Panc1 (cell line): ENCODE data around the gene C11orf52. TPM values are rescaled to one million over a fixed set of nuclear protein-coding genes. Genes with fewer than 3 reads are reported as not detected.

Experiments used
- ATAC-seq: fragments of 200-7000 bp; cut with Tn5 transposase; 2 replicates; pipeline ENCODE4 v1.9.1; 2020; ENCODE audit warnings: mild to moderate bottlenecking, moderate library complexity
- BruUV-seq: library from RNA; stranded (reverse); fragments of 400-500 nt; replicated peaks from 2 replicates; lab custom pipeline; 2021; lab: Mats Ljungman, UMichigan
- CTCF ChIA-PET: fragments of 300-600 bp; sonication (Branson Sonifier 250); formaldehyde crosslinking; loops from one replicate; lab custom pipeline; 2022; ENCODE audit warnings: antibody characterized with exemption; lab: Charles Lee
- POLR2A ChIA-PET: fragments of 300-600 bp; sonication (Branson Sonifier 250); formaldehyde crosslinking; loops from one replicate; lab custom pipeline; 2022; ENCODE audit warnings: antibody characterized with exemption; lab: Charles Lee
- DNase-seq: peaks from one replicate; pipeline ENCODE4 v3.0.0-alpha.2; 2010; ENCODE audit warnings: low read depth, low spot score
- H3K27ac ChIP-seq: 2 replicates; pipeline ENCODE4 v1.5.1; 2011; ENCODE audit warnings: mild to moderate bottlenecking, low read length, inconsistent platforms
- H3K27me3 ChIP-seq: fragments of 200-500 bp; sonication (Bioruptor generic); 2 replicates; pipeline ENCODE4 v1.6.0; 2014; ENCODE audit warnings: low read length, inconsistent platforms; ENCODE audit not compliant: control insufficient read depth, insufficient read depth
- H3K36me3 ChIP-seq: fragments of 200-500 bp; sonication (Bioruptor generic); 2 replicates; pipeline ENCODE4 v1.5.1; 2014; ENCODE audit warnings: inconsistent platforms, mild to moderate bottlenecking, low read length, moderate library complexity; ENCODE audit not compliant: control insufficient read depth, insufficient read depth
- H3K4me1 ChIP-seq: 2 replicates; pipeline ENCODE4 v1.5.1; 2011; ENCODE audit warnings: inconsistent platforms, mild to moderate bottlenecking, low read length, moderate library complexity; ENCODE audit not compliant: control insufficient read depth, insufficient read depth
- H3K4me3 ChIP-seq, 2 experiments: 2 replicates each; pipeline ENCODE4 v1.5.1; 2011 to 2012; ENCODE audit warnings: low read depth in 2 of 2, low read length in 2 of 2, mild to moderate bottlenecking in 2 of 2, inconsistent platforms in 1 of 2, moderate library complexity in 1 of 2
- H3K9me3 ChIP-seq: fragments of 200-500 bp; sonication (Bioruptor generic); 2 replicates; pipeline ENCODE4 v1.5.1; 2014; ENCODE audit warnings: low read depth, mild to moderate bottlenecking, inconsistent platforms, low read length, moderate library complexity; ENCODE audit not compliant: control insufficient read depth, insufficient read depth
- CTCF ChIP-seq: fragments of 450-650 bp; IDR thresholded peaks from 2 replicates; pipeline ENCODE4 v1.5.1; 2017; ENCODE audit warnings: mild to moderate bottlenecking
- POLR2AphosphoS5 ChIP-seq: IDR thresholded peaks from 2 replicates; pipeline ENCODE4 v1.6.1; 2012; ENCODE audit warnings: mild to moderate bottlenecking, low read depth, low read length, moderate library complexity
- SIN3A ChIP-seq: IDR thresholded peaks from 2 replicates; pipeline ENCODE4 v1.6.1; 2012; ENCODE audit warnings: low read depth, mild to moderate bottlenecking, low read length, moderate library complexity, borderline replicate concordance; ENCODE audit not compliant: insufficient read depth
- TCF7L2 ChIP-seq: IDR thresholded peaks from 2 replicates; pipeline ENCODE4 v1.6.1; 2011; ENCODE audit warnings: mild to moderate bottlenecking, low read depth, low read length, inconsistent platforms
- in situ Hi-C: cut with HindIII; loops from 2 replicates; pipeline ENCODE4 v1.10.0; 2016; ENCODE audit warnings: low sequenced_read_pairs, low pct_unique_long_range_greater_than_20kb
- intact Hi-C: fragments of 100-400 bp; cut with micrococcal nuclease; formaldehyde crosslinking; loops from one replicate; pipeline ENCODE4 v1.10.0; 2022; ENCODE audit not compliant: unreplicated experiment
- total RNA-seq: library from RNA; stranded (reverse); gene quantifications from one replicate; pipeline ENCODE4 v1.2.1, GENCODE V29; 2021; ENCODE audit not compliant: unreplicated experiment
- TF ChIP-seq, protein P1 (sequence below), 2 experiments: IDR thresholded peaks; 2 replicates each; pipeline ENCODE4 v1.6.1; 2011 to 2012; ENCODE audit warnings: low read depth in 2 of 2, control low read depth in 1 of 2, low read length in 1 of 2, mild to moderate bottlenecking in 1 of 2, moderate library complexity in 1 of 2; ENCODE audit not compliant: insufficient read depth in 1 of 2

The C11orf52 gene
- total RNA-seq, 1 experiment from 2014 or later: not detected

GRCh38 chr11:111976119-111976766, 57.5 kb downstream of the C11orf52 start:
- POLR2A ChIA-PET: interaction anchor here (1.0 kb wide), 1 partner anchor 70 kb away, joined by 3 read pairs; no protein-coding TSS in a partner anchor
- intact Hi-C loops: no loop called here

More at GRCh38 chr11:111976119-111976766, 57.5 kb downstream of the C11orf52 start:
- peak; percentile 11; the same call in 1 of the 2 replicates for ATAC-seq
- in situ Hi-C loops: no loop called here
- Histone ChIP-seq H3K27ac (no peak overlapping the region), H3K27me3 (no peaks in the 10 kb centered on the region), H3K36me3 (no peaks in the 10 kb centered on the region), H3K4me1 (peaks cover 6% of the 10 kb centered on the region; the same call in 1 of the 2 replicates), H3K9me3 (no peaks in the 10 kb centered on the region), H3K4me3 (no peak overlapping the region; a peak in 1 of 4 replicates)
- DNase-seq: no peak
- CTCF ChIA-PET: no interaction called here
- TF ChIP-seq SIN3A (no peak), CTCF (no peak), TCF7L2 (no peak), POLR2AphosphoS5 (no peak)
- TF ChIP-seq, protein P1, sequence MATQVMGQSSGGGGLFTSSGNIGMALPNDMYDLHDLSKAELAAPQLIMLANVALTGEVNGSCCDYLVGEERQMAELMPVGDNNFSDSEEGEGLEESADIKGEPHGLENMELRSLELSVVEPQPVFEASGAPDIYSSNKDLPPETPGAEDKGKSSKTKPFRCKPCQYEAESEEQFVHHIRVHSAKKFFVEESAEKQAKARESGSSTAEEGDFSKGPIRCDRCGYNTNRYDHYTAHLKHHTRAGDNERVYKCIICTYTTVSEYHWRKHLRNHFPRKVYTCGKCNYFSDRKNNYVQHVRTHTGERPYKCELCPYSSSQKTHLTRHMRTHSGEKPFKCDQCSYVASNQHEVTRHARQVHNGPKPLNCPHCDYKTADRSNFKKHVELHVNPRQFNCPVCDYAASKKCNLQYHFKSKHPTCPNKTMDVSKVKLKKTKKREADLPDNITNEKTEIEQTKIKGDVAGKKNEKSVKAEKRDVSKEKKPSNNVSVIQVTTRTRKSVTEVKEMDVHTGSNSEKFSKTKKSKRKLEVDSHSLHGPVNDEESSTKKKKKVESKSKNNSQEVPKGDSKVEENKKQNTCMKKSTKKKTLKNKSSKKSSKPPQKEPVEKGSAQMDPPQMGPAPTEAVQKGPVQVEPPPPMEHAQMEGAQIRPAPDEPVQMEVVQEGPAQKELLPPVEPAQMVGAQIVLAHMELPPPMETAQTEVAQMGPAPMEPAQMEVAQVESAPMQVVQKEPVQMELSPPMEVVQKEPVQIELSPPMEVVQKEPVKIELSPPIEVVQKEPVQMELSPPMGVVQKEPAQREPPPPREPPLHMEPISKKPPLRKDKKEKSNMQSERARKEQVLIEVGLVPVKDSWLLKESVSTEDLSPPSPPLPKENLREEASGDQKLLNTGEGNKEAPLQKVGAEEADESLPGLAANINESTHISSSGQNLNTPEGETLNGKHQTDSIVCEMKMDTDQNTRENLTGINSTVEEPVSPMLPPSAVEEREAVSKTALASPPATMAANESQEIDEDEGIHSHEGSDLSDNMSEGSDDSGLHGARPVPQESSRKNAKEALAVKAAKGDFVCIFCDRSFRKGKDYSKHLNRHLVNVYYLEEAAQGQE (IDR thresholded peaks at IDR 0.05; ENCODE audit: insufficient read depth in 1 of 2, low read depth in 2 of 2, low read length in 1 of 2): no peak
- no TSS peak for BruUV-seq

Other genes starting within 250 kb of the C11orf52 start
- 57.7 TPM for gene PPP2R1B, start 152.5 kb upstream of the C11orf52 start, total RNA-seq
- gene ALG9, start 47.3 kb upstream of the C11orf52 start, total RNA-seq: 27.1 TPM
- 4.1 TPM for gene FDXACB1, start 39.7 kb upstream of the C11orf52 start, total RNA-seq
- gene CFAP68, start 39.4 kb upstream of the C11orf52 start, total RNA-seq: 16.6 TPM
- 0.59 TPM for gene CRYAB, start 7.1 kb upstream of the C11orf52 start, total RNA-seq
- not detected for gene HSPB2, start 6.2 kb upstream of the C11orf52 start, total RNA-seq
- gene DIXDC1, start 18.4 kb downstream of the C11orf52 start, total RNA-seq: 11.7 TPM
- 75.9 TPM for gene DLAT, start 106.5 kb downstream of the C11orf52 start, total RNA-seq
- gene PIH1D2, start 155.1 kb downstream of the C11orf52 start, total RNA-seq: 3.0 TPM
- gene NKAPD1, start 155.4 kb downstream of the C11orf52 start, total RNA-seq: 19.7 TPM
- 87.3 TPM for gene TIMM8B, start 167.8 kb downstream of the C11orf52 start, total RNA-seq
- 166 TPM for gene SDHD, start 168.0 kb downstream of the C11orf52 start, total RNA-seq
- gene IL18, start 245.2 kb downstream of the C11orf52 start, total RNA-seq: 22.5 TPM
- gene TEX12, start 248.5 kb downstream of the C11orf52 start, total RNA-seq: 0.23 TPM